Keratinocyte (primary cell): ENCODE results near the gene MLLT10.

Experiments
- CTCF ChIP-seq, 3 experiments: IDR thresholded peaks in 1 of 3; conservative IDR thresholded peaks in 1 of 3; optimal IDR thresholded peaks in 1 of 3; 2 replicates in 2 of 3; 3 replicates in 1 of 3; pipeline versions ENCODE3 to v1.5.1; 2011; ENCODE audit warnings: low read length in 3 of 3, mild to moderate bottlenecking in 3 of 3, moderate library complexity in 2 of 3, control low read depth in 1 of 3, inconsistent platforms in 1 of 3; ENCODE audit not compliant: insufficient read depth in 2 of 3; ENCODE audit errors: extremely low read depth in 1 of 3
- EZH2 ChIP-seq: IDR thresholded peaks from one replicate; pipeline ENCODE4 v1.6.1; 2012; ENCODE audit warnings: inconsistent platforms, mild to moderate bottlenecking, low read length, moderate library complexity

- TF ChIP-seq CTCF (optimal IDR thresholded peaks at IDR 0.05 in 1 of 3, IDR thresholded peaks at IDR 0.05 in 1 of 3, conservative IDR thresholded peaks at IDR 0.05 in 1 of 3; ENCODE audit: extremely low read depth in 1 of 3, insufficient read depth in 2 of 3, low read length in 3 of 3), result no peak
- no peak for TF ChIP-seq EZH2
Measured at GRCh38 chr10:21727452-21728168, 193.6 kb downstream of the MLLT10 start.
